GM21423 (cell line): ENCODE results near the gene METTL21C.

Experiments
- ATAC-seq: cut with Tn5 transposase; IDR thresholded peaks from one replicate; pipeline ENCODE4 v1.9.1; 2021; ENCODE audit warnings: mild to moderate bottlenecking, moderate library complexity; ENCODE audit not compliant: unreplicated experiment

METTL21C gene

GRCh38 chr13:102667911-102668310, 26.9 kb downstream of the METTL21C start:
- ATAC-seq: no peak

- no peak for ATAC-seq
These were observed 27.8 kb downstream of the METTL21C start for GRCh38 chr13:102667023-102667422.

- ATAC-seq: no peak
These were observed 35.6 kb downstream of the METTL21C start for GRCh38 chr13:102659168-102659713.

- ATAC-seq: no peak
These were observed 36.2 kb downstream of the METTL21C start for GRCh38 chr13:102658660-102659059.

GRCh38 chr13:102657630-102658029, 37.2 kb downstream of the METTL21C start:
- ATAC-seq: no peak

- no peak for ATAC-seq
These were observed 40.1 kb downstream of the METTL21C start for GRCh38 chr13:102654756-102655155.

GRCh38 chr13:102651892-102652291, 43.0 kb downstream of the METTL21C start:
- ATAC-seq: no peak

- no peak for ATAC-seq
These were observed 43.5 kb downstream of the METTL21C start for GRCh38 chr13:102651392-102651791.

- no peak for ATAC-seq
These were observed 44.4 kb downstream of the METTL21C start for GRCh38 chr13:102650444-102650843.

- ATAC-seq: no peak
These were observed 46.8 kb downstream of the METTL21C start for GRCh38 chr13:102648046-102648445.

GRCh38 chr13:102645701-102646100, 49.1 kb downstream of the METTL21C start:
- ATAC-seq: no peak

- no peak for ATAC-seq
These were observed 51.2 kb downstream of the METTL21C start for GRCh38 chr13:102643656-102644055.

GRCh38 chr13:102642475-102642874, 52.4 kb downstream of the METTL21C start:
- no peak for ATAC-seq

- no peak for ATAC-seq
These were observed 52.8 kb downstream of the METTL21C start for GRCh38 chr13:102642029-102642428.

- no peak for ATAC-seq
These were observed 56.1 kb downstream of the METTL21C start for GRCh38 chr13:102638741-102639140.
